Measurements from ENCODE around the gene REPIN1.

- no peak for TF ChIP-seq CTCF (IDR thresholded peaks at IDR 0.05; ENCODE audit: low read depth, low read length)
- TF ChIP-seq EZH2phosphoT487 (IDR thresholded peaks at IDR 0.05; ENCODE audit: low read depth): no peak
These were observed 10.3 kb downstream of the REPIN1 start, which contains the start of gene ZNF775 for GRCh38 chr7:150378853-150379440.

Data from OCI-LY3 (cell line).